ENCODE measurements around the gene SNAPC5.

DNA sequence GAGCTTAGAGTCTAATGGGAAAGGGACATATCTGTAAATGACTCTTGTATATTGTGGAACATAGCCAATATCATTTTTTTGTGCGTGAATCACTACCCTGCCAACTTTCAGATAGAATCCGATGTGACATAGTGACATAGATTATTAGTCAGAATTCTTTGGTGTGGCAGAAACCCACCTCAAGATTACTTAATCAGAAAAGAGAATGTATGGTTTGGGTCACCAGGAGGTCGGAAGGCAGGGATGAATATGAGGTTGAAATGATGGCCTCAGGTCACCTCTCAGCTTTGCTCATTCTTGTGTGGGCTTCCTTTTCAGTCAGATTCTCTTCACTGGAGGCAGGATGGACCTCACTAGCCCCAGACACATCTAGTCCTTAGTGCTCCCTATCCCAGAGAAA lies 41.4 kb downstream of the SNAPC5 start:
- no peak for TF ChIP-seq POLR2A (IDR thresholded peaks at IDR 0.05)
- TF ChIP-seq, protein P1, sequence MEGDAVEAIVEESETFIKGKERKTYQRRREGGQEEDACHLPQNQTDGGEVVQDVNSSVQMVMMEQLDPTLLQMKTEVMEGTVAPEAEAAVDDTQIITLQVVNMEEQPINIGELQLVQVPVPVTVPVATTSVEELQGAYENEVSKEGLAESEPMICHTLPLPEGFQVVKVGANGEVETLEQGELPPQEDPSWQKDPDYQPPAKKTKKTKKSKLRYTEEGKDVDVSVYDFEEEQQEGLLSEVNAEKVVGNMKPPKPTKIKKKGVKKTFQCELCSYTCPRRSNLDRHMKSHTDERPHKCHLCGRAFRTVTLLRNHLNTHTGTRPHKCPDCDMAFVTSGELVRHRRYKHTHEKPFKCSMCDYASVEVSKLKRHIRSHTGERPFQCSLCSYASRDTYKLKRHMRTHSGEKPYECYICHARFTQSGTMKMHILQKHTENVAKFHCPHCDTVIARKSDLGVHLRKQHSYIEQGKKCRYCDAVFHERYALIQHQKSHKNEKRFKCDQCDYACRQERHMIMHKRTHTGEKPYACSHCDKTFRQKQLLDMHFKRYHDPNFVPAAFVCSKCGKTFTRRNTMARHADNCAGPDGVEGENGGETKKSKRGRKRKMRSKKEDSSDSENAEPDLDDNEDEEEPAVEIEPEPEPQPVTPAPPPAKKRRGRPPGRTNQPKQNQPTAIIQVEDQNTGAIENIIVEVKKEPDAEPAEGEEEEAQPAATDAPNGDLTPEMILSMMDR (IDR thresholded peaks at IDR 0.05), result no peak

Measured in esophagus squamous epithelium (tissue), 4 donors.